GM21515 (cell line): ENCODE data around the gene DMKN.

Source experiments
- ATAC-seq: cut with Tn5 transposase; IDR thresholded peaks from one replicate; pipeline ENCODE4 v1.9.1; 2021; ENCODE audit not compliant: unreplicated experiment

DMKN gene

DNA sequence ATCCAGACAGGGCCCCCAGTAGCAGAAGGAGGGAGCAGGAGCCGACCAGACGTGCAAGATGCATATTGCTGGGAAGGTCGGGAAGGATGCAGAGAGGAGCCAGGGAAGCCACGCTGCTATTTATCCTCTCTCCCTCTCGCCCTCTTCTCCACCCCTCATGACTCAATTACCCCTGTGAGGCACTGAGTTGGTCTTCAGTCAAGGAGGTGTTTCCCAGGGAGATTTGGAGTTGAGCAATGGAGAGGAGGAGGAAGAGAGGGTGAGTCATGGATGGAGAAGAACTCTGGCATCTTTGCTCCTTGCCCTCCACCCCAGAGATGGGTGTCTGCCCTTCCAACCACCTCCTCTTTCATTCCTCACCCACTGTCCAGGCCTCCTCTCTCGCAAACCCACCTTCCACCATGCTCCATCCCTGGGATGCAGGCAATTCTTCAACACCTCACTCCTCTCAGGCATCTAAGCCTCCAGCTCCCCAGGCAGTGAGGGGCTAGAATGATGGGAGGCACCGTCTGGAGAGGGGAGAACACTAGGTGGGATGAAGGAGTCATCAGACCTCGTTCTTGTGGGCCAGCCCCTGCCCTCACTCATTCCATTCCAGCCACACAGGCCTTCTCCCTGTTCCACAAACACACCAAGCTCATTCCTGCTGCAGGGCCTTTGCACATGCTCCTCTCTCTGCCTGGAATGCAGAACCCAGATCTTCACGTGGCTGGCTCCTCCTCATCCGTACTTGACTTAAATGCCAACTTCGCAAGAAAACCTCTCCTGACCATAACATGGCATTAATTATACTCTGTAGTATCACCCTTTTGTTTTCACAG is 15.0 kb upstream of the DMKN start, which contains the start of gene SBSN:
Gene SBSN (minus strand): TSS at position 94 of the 821 bp plus-strand sequence. CDS start 30 bp downstream, at position 64.
- no peak for ATAC-seq

DNA sequence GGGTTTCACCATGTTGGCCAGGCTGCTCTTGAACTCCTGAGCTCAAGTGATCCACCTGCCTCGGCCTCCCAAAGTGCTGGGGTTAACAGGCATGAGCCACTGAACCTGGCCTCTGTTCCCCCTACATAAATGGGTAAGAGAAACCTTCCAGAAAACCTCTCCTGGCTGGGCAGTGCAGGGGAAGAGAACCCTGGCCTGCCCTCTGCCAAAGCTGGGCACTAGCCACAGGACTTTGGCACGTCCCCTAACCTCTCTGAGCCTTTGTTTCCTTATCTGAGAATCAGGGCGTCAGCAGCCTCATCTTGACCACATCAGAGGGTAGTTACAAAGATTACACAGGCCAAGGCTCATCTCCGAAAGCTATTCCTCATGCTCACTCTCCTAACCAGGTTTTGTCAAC is 12.4 kb upstream of the DMKN start:
- ATAC-seq = no peak

DNA sequence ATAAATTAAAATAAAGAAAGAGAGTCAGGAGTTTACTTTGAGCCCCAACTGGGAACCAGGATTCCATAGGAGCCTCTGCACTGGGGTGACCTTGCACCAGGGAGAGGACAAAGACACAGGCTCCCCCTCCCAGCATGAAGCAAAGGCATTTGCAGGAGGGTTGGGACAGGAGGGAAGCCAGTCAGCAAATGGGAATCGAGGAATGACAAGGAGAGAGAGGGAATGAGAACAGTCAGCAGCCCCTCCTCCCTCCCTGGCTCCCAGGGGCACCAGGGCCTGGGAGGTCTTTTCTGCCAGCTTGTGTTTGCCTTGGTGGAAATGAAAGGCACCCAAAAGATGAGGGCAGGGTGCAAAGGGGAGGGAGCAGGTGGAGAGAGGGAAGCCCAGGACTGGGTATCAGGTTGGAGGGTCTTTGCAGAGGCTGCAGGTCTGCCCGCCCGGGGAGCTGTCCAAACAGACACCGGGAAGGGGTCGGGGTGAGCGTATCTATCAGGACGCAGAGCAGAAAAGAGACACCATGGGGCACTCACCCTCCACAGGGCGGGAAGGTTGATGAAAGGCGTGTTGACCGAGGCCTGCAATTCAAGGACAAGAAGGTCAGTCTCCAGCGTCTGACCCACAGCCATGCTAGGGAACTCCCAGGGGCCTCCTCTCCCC is 10.9 kb upstream of the DMKN start:
- no peak for ATAC-seq

DNA sequence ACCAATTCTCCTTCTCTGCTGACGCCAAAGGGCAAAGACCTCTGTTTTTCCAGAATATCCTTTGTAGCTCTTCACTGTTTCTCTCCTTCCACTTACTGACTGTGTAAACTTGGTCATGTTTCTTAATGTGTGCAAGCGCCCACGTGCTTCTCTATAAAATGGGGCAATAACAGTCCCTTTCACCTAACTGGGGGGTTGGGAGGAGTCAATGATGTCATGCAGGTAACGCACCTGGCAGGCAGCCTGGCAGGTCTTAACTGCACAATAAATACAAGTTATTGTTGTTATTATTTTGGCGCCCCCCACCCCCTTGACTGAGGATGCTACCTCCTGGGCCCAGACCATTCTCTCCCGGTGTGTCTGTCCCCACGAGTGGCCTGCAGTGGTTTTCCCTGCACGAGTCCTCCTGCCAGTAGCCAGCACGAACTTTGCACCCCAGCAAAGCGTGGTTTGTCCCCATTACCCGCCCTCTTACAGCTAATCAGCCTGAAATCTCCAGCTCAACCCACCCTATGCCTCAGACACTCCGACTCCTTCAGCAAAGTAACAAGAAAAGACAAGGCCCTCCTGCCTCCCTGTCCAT is 9.4 kb upstream of the DMKN start:
- ATAC-seq = no peak

DNA sequence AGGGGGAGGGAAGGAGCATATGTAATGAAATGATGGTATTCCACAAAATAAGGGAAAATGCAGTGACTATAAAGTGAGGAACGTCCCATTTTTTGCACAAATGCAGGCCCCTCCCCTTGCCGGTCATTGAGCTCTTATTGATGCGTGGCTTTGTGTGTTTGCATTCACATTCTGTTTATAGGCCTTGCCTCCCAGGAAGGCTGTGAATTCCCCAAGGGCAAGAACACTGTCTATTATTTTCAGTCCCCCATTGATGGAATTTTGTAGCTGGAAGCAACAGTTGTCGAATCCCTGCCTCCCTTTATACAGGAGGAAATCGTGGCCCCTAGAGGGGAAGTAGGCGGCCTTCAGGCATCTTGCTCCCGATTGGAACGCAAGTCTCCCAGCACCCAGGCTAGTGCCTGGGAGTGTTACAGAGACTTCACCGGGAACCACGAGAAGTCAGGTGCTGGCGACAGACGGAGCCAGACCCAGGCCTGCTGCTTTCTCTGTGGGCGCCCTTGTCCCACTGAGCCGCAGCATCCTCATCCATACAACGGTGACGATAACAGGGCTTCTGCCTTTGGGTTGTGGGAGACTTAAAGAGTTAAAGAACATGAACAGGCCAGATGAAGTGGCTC is 7.8 kb upstream of the DMKN start:
- ATAC-seq = no peak

DNA sequence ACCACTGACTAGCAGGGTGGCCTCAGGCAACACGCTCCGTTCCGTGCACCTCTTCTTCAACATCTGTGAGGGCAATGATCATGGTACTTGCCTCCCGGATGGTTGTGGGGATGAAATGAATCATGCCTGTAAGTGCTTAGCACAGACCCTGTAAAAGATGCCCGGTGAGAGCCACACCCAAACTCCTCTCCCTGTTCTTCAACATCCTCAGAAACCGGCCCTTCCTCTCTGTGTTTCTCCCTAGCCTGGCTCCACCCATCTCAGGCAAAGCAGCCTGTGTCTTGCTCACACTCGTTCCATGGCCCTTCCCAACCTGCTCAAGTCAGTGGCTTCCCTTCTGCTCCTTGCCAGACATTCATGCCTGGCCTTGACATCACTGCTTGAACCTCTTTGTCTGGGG is 5.8 kb upstream of the DMKN start:
- no peak for ATAC-seq

DNA sequence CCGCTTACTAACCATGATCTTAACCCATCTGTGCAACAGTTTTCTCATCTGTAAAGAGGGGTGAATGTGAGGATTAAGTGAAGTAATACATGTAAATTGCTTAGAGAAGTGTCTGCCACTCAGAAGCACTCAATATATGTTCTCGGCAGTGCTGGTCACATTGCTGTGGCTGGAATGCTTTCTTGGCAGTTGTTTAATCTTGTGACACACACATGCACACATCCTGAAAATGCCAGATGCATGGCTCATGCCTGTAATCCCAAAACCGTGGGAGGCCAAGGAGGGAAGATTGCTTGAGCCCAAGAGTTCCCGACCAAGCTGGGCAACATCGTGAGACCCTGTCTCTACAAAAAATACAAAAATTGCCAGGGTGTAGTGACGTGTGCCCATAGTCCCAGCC is 4.9 kb upstream of the DMKN start:
- no peak for ATAC-seq

DNA sequence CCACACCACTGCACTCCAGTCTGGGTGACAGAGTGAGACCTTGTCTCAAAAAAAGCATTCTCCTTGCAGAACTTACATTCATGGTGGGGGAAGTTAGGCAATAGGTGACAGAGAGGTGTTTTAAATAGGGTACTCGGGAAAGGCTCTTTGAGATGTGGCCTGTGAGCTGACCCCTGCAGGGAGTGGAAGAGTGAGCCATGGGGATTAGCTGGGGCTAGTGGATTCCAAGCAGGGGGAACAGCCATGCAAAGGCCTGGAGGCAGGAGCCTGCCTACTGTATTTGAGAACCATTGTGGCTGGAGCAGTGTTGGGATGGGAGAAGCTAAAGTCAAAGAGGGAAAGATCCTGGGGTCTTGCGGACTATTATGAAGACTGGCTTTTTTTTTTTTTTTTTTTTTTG is 3.9 kb upstream of the DMKN start:
- ATAC-seq = no peak

DNA sequence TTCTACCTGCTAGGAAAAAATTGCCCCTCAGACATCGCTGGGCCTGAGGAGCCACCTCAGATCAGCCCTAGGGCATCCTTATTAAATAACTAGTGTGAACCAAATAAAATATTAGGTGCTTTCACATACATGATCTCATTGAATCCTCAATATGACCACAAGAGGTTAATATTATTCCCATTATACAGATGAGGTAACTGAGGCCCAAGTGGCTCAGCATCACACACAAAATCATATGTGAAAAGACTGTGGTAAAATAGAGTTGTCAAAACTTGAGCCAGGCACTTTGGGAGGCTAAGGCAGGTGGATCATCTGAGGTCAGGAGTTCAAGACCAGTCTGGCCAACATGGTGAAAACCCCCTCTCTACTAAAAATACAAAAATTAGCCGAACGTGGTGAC is 2.9 kb upstream of the DMKN start:
- ATAC-seq = no peak

DNA sequence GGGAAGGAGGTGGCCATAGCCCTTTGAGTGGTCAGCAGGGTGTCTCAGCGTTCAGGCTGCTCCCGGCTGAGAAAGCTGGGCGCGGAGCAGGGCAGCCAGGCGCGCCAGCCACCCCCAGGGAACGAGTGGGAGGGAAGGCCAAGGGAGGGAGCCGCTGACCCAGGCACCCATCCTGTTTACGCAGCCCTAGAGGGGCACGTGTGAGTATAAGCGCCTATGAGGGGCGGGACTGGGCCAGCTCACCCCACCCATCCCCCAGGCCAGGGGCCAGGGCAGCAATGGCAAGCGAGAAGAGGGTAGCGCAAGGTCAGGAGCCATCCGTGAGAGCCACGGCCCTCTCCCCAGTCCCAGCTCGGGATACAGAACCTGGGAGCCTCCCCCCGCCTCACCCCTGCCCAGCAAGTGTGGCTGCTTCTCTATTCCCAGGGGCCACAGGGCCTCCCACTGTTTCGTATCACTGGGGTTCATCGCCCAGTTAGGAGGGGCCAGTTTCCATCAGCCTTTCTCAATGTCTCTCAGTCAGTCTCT is 897 bp upstream of the DMKN start:
- ATAC-seq = no peak

DNA sequence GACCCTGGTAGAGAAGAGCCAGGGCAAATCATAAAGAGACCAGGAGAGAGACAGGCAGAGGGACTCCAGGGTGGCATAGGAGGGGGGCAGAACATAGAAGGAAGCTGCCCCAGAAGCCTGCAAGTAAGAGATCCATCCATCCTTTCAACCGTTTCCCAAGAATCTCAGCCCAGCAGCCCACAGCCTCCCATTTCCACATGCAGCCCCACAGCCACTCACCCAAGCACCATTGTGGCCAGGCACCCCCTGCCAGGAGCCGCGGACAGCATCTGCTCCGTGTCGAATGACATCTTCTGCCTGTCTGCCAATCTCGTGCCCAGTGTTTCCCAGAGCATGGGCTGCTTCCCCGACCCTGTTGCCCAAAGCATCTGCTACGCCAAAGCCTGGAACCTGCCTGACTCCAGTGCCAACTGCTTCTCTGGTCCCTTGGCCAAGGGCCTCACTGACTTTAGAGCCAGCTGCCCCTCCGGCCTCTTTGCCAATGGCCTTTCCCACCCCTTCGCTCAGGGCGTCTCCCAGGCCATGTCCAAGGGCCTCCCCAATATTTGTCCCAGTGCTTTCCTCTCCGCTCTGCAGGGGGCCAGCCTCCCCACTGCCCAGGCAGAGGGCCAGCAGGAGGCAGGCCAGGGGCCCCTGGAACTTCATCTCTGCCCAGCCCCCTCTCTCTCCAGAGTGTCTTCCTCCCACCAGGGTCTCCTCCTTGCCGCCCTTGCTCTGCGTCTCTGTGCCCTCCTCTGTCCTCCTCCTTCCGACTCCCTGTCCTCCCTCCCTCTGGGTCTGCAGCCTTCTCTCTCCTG is 420 bp downstream of the DMKN start:
- ATAC-seq = no peak

DNA sequence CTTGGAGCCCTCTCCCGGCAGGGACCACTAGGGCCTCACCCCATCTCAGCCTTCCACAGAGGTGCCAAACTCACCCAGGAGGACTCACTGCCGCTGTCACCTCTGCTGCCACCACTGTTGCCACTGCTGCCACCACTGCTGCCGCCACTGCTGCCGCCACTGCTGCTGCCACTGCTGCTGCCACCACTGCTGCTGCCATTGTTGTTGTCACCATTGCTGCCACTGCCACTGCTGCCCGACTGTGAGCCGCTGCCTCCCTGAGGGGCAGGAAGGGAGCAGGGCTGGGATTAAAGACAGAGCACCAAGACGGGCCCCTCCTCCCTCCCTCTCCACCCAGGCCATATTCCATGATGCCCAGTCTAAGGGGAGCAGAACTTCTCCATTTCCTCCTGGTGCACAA is 2.1 kb downstream of the DMKN start:
- ATAC-seq = no peak

DNA sequence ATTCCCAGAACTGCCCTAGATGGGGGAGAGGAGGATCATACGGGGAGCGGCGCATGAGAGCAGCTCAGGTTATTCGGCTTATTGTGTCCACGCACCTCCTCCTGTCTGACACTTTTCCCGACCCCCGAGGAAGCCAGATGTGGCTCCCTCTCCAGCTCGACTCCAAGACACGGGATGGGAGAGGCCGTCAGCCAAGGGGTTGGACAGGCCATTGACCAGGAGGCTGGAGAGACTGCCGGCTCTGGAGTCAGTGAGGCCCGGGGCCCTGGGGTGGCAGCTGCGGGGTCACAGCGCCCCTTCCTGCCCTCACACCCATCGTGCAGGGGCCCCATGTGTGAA is 2.9 kb downstream of the DMKN start:
- no peak for ATAC-seq

DNA sequence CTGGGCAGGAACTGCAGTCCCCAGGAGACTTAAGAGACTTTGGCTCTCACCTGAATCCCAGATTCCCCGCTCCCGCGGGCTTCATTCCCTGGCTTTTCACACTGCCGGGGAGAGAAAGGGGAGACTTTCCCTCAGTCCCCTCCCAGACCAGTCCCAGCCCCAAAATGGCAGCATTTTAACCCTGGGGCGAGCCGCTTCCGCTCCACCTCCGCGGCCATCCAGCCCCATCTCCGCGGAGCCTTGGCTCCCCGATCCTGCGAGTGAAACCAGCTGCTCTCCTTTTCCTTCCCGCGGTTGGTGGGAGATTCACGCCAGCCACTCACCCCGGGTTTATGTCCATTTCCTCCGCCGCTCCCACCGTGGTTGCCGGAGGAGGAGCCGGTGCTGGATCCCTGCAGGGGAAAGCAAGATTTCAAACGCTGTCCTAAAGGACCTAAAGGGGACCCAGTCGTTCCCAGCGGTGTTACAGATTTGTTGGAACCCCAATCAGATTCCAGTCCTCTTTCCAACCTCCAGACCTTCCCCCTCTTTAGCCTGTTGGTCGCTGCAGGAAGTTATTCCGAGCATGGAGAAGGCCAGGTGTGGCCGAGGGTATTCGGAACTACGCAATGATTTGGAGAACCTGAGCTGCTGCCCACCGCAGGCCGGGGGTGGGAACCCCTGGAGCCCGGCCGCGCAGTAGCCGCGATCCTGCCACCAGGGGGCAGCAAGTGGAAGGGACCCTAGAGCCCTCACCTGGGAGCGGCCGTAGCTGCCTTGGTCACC is 3.4 kb downstream of the DMKN start:
- no peak for ATAC-seq

DNA sequence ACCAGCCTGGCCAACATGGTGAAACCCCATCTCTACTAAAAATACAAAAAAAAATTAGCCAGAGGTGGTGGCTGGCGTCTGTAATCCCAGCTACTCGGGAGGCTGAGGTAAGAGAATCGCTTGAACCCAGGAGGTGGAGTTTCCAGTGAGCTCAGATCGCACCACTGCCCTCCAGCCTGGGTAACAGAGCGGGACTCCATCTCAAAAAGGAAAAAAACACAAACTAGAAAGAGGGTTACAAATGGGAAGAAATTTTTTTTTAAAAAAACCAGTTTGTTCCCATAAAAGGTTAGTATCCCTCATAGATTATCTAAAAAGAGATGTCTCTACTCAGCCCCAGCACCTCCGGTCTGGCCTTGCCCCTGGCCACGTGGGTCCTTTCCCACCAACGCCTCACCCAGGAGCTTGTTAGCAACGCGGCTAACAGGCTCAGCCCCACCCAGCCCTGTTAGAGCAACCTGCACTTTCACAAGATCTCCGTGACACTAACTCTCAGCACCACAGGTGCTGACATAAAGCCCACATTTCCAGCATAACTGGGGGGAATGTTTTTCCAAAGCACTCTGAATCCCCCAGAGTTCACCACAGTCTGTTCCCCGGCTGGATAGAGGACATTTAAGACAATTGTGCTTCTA is 4.3 kb downstream of the DMKN start:
- no peak for ATAC-seq

DNA sequence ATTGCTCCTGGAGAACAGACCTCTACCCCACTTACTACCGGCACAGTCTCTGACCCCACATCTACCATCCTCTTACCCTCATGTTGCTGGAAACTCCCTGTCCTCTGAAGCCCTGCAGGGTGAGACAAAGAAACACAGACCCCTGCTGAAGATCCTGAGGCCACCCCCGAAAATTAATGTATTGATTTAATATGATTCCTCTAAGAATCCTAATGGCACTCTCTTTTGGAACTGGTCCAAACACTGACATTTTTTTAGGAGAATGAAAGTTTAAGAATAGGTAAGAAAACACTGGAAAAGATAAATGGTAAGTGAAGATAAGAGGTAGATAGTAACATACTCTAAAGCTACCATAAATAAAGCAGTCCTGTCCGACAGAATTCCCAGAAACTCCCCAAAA is 5.3 kb downstream of the DMKN start:
- no peak for ATAC-seq

DNA sequence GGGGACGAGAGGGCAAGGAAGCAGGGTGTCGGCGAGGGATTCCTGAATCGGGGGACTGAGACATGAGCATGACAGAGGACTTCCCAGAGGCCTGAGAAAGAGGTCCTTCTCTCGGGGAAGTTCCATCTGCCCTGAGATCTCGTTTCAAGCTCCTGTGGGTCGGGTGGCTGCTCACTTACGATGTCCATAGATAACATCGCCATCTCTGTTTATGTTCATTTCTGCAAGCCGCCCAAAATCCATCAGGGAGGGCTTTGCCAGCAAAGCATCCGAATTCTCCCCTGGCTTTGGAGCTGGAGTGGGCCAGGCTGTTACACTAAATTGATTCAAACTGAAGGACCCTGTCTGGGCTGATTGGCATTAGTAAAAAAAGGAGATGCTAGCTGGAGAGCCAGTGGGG is 5.9 kb downstream of the DMKN start:
- ATAC-seq = no peak

DNA sequence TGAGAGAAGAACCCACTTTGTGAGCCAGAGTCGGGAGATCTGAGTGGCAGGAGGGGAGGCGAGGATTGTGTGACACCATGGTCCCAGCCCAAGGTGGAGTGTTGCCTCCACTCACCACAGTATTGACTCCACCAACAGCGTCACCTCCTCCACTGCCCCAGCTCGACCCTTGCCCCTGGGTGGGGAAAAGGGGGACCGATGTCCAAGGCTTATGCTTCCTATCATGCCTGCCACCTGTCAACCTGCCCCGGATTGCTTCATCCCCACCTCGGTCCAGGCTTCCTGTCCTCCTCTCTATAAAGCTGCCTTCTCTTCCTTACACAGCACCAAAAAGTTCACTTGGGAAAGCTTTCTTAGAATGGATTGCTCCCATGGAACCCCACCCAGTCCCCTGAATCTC is 7.4 kb downstream of the DMKN start:
- ATAC-seq = no peak

DNA sequence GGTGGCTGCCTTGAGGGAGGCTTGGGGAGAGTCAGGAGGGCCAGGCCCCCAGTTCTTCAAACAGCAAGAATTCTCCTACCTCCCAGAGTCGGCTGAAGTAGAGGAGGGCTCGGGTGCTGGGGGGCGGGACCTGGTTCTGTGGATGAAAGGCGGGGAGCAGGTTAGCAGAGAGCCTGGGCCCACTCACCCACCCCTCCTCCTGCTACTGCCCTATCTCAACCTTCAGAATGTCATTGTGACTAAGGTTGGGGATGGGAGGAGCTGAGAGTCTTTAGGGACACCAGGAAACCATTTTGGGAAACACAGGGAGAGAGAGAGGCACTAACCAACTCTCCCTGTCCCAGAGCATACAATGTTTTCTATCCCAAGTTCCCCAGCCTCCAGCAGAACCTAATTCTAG is 10.7 kb downstream of the DMKN start:
- no peak for ATAC-seq

DNA sequence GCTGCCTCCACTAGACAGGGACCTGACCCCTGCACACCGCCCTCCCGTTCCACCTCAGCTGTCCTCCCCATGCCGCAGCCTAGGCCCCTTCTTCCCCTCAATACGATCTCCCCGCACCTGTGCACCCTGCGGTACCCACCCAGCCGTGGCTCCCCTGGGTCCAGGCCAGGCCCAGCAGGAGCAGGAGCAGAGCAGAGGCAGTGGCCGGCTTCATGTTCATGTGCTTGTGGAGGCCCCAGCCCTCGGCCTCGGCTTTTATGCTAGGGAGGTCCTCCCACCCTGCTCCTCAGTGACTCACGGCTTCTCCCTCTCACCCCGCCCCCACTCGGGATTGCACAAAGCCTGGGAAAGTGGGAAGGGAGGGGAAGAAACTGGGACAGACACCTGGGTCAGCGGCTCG is 11.8 kb downstream of the DMKN start:
- no peak for ATAC-seq
